ENCODE data around the gene DUSP15. TPM values are rescaled to one million over a fixed set of nuclear protein-coding genes. Genes with fewer than 3 reads are reported as not detected.

Gene DUSP15
- total RNA-seq, 2 donors from 2014 or later: 3.8 to 7.2 TPM

GRCh38 chr20:31842471-31843157, 27.7 kb downstream of the DUSP15 start:
- peaks cover 10% of the 10 kb centered on the region for H3K27me3 Mint-ChIP-seq (ENCODE audit: insufficient read depth)
- H3K4me3 ChIP-seq (ENCODE audit: low read length): no peak overlapping the region
- H3K9ac ChIP-seq (ENCODE audit: extremely low read depth, low read length, poor library complexity, severe bottlenecking): no peak overlapping the region
- peak; percentile 82 for DNase-seq
- peak overlapping the region; percentile 94 for H3K27ac ChIP-seq (ENCODE audit: low read depth, low read length)
- WGBS, 2 experiments (ENCODE audit: insufficient coverage in 1 of 2, insufficient read length in 1 of 2): 70 to 80% methylated on average over 3 to 12 of the region's 12 CpGs
- no peak overlapping the region for H3K4me3 Mint-ChIP-seq
- peak overlapping the region; percentile 50 for H3K27ac Mint-ChIP-seq
- peaks cover 5% of the 10 kb centered on the region for H3K4me1 ChIP-seq (ENCODE audit: control insufficient read depth, insufficient read depth, low read length)
- no peak for TF ChIP-seq CTCF (conservative IDR thresholded peaks at IDR 0.05)
- H3K36me3 ChIP-seq (ENCODE audit: control insufficient read depth, insufficient read depth, low read length): no peaks in the 10 kb centered on the region
- H3K9me3 Mint-ChIP-seq: no peaks in the 10 kb centered on the region
- H3K36me3 Mint-ChIP-seq (ENCODE audit: low read depth): no peaks in the 10 kb centered on the region
- no peaks in the 10 kb centered on the region for H3K27me3 ChIP-seq (ENCODE audit: control insufficient read depth, insufficient read depth, low read length, poor library complexity, severe bottlenecking)
- peaks cover 12% of the 10 kb centered on the region for H3K4me1 Mint-ChIP-seq
- no peaks in the 10 kb centered on the region for H3K9me3 ChIP-seq (ENCODE audit: control insufficient read depth, low read length)

- Mint-ChIP-seq H3K9me3 (no peaks in the 10 kb centered on the region), H3K27me3 (ENCODE audit: insufficient read depth) (peaks cover 4% of the 10 kb centered on the region), H3K4me3 (no peak overlapping the region), H3K27ac (no peak overlapping the region), H3K36me3 (ENCODE audit: low read depth) (no peaks in the 10 kb centered on the region), H3K4me1 (peaks cover 18% of the 10 kb centered on the region)
- no peaks in the 10 kb centered on the region for H3K9me3 ChIP-seq (ENCODE audit: control insufficient read depth, low read length)
- TF ChIP-seq CTCF (conservative IDR thresholded peaks at IDR 0.05): no peak
- DNase-seq: no peak
- no peak overlapping the region for H3K4me3 ChIP-seq (ENCODE audit: low read length)
- no peaks in the 10 kb centered on the region for H3K36me3 ChIP-seq (ENCODE audit: control insufficient read depth, insufficient read depth, low read length)
- H3K27me3 ChIP-seq (ENCODE audit: control insufficient read depth, insufficient read depth, low read length, poor library complexity, severe bottlenecking): no peaks in the 10 kb centered on the region
- WGBS, 2 experiments (ENCODE audit: insufficient coverage in 1 of 2, insufficient read length in 1 of 2): 88 to 100% methylated on average over 1 to 8 of the region's 8 CpGs
- H3K9ac ChIP-seq (ENCODE audit: extremely low read depth, low read length, poor library complexity, severe bottlenecking): no peak overlapping the region
- peaks cover 5% of the 10 kb centered on the region for H3K4me1 ChIP-seq (ENCODE audit: control insufficient read depth, insufficient read depth, low read length)
- peak overlapping the region; percentile 94 for H3K27ac ChIP-seq (ENCODE audit: low read depth, low read length)
These were observed 28.4 kb downstream of the DUSP15 start for GRCh38 chr20:31841928-31842327.

GRCh38 chr20:31840906-31841816, 29.2 kb downstream of the DUSP15 start:
- Histone ChIP-seq H3K27me3 (ENCODE audit: control insufficient read depth, insufficient read depth, low read length, poor library complexity, severe bottlenecking) (no peaks in the 10 kb centered on the region), H3K27ac (ENCODE audit: low read depth, low read length) (peak overlapping the region; percentile 94), H3K4me3 (ENCODE audit: low read length) (no peak overlapping the region), H3K9ac (ENCODE audit: extremely low read depth, low read length, poor library complexity, severe bottlenecking) (no peak overlapping the region), H3K4me1 (ENCODE audit: control insufficient read depth, insufficient read depth, low read length) (peaks cover 5% of the 10 kb centered on the region), H3K36me3 (ENCODE audit: control insufficient read depth, insufficient read depth, low read length) (no peaks in the 10 kb centered on the region), H3K9me3 (ENCODE audit: control insufficient read depth, low read length) (no peaks in the 10 kb centered on the region)
- Mint-ChIP-seq H3K27ac (peak overlapping the region; percentile 75), H3K9me3 (no peaks in the 10 kb centered on the region), H3K36me3 (ENCODE audit: low read depth) (no peaks in the 10 kb centered on the region), H3K4me3 (no peak overlapping the region), H3K27me3 (ENCODE audit: insufficient read depth) (no peaks in the 10 kb centered on the region), H3K4me1 (peaks cover 18% of the 10 kb centered on the region)
- 84 to 92% methylated on average over 12 to 15 of the region's 15 CpGs for WGBS, 2 experiments (ENCODE audit: insufficient coverage in 1 of 2, insufficient read length in 1 of 2)
- no peak for TF ChIP-seq CTCF (conservative IDR thresholded peaks at IDR 0.05)
- DNase-seq: no peak

Data from endodermal cell (in vitro differentiated cells).